ENCODE data around the gene MIGA2. TPM values are rescaled to one million over a fixed set of nuclear protein-coding genes. Genes with fewer than 3 reads are reported as not detected.
"Not testable (repeated sequence)": the region's sequence is repeated elsewhere in the genome, so short reads cannot be mapped to it uniquely, and the experiment has no call there.

Gene MIGA2, protein sequence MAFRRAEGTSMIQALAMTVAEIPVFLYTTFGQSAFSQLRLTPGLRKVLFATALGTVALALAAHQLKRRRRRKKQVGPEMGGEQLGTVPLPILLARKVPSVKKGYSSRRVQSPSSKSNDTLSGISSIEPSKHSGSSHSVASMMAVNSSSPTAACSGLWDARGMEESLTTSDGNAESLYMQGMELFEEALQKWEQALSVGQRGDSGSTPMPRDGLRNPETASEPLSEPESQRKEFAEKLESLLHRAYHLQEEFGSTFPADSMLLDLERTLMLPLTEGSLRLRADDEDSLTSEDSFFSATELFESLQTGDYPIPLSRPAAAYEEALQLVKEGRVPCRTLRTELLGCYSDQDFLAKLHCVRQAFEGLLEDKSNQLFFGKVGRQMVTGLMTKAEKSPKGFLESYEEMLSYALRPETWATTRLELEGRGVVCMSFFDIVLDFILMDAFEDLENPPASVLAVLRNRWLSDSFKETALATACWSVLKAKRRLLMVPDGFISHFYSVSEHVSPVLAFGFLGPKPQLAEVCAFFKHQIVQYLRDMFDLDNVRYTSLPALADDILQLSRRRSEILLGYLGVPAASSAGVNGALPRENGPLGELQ
- total RNA-seq = 58.2 TPM

DNA sequence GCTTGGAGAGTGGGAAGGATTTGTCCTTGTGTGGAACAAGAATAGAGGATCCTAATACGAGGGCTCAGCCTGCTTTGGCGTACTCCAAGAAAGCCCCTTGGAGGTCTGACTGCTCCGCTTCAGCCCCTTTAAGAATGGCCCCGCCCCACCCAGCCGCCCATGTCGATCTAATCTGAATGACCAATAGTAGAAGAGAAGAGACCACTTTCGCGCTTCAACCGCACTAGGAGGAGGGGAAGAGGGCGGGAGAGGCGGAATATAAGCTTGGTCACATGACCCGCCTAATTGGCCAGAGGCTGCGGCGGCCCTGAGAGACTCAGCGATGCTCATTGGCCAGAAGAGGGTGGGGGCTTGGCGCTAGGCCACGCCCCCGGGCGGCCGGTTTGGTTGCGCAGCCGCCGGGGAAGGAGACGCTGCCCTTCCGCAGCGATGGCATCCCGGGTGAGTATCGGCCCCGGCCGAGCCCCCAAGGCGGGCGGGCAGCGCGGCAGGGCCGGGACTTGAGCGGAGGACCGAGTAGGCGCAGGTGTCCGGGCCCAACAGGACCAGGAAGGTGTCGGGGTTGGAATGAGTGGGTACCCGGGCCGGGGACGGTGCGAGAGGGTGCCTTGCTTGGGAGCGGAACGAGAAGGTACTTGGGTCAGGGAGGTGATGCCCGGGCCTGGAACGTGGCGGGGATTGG, at the start of gene MIGA2:
Gene MIGA2 (plus strand): TSS at position 386 of the 682 bp plus-strand sequence. CDS start 3,969 bp downstream, outside the sequence.
- peak; percentile 98 for DNase-seq (ENCODE audit: low spot score)

DNA sequence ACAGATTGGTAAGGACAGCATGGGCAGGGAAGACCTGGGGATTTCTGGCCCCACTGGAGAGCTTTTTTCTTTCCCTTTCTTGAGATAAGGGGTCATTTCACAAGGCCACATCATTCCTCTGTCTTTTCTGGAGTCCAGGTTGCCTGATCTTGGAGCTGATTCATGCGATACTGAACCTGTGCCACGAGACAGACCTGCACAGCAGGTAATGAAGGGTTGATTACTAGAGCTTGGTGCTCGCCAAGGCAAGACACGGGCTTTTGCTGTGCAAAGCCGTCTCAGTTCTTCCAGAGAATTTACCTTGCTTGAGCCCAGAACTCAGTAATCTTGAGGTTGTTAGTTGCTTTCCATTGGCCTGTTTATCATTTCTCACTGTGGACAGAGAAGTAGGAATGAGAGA, 49.8 kb upstream of the MIGA2 start:
- DNase-seq (ENCODE audit: low spot score) = no peak

DNA sequence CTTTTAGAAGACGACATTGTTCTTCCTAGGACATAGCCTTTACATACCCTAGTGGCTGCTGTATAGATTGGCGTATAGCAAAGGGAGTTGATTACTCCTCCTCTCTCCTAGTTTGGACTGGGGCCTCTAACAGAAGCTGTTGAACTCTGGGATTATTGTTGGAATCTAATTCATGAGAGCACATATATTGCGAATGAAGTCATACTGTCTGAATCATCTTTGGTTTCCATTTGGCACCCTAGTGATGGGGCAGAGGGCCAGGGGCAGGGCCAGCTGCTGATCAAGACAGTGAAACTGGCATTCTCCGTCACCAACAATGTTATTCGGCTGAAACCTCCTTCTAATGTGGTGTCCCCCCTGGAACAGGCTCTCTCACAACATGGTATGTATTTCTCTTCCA, 48.6 kb upstream of the MIGA2 start:
- no peak for DNase-seq (ENCODE audit: low spot score)

DNA sequence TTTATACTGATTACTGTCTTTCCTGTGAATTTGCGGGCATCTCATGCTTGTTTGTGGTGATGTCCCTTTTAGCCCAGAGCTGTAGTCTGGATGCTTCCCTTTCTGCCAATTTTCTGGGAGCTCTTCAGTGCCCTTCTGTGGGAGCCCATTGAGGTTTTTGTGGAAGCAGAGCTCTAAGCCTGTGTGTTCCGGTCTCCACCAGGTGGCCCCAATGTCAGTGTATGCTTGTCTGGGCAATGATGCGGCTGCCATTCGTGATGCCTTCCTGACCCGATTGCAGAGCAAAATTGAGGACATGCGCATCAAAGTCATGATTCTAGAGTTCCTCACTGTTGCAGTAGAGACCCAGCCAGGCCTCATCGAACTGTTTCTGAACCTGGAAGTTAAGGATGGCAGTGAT, 43.4 kb upstream of the MIGA2 start:
- DNase-seq (ENCODE audit: low spot score) = no peak

DNA sequence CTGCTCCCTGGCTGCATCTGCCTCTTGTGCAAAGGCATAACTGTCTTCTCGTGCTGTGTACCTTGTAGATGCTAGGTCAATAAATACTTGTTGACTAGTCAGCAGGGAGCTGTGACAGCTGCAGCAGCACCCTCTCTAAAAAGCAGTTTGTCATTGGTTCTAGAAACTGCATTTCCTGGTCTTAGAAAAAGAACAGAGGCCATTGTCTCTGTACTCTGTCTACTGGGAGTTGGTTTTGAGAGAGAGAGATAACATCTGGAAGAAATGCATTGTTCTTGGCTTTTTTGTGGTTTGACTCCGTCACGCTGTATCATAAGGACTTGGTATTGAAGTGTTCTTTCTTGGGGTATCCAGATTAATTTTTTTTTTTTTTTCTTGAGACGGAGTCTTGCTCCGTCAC, 40.6 kb upstream of the MIGA2 start:
- no peak for DNase-seq (ENCODE audit: low spot score)

DNA sequence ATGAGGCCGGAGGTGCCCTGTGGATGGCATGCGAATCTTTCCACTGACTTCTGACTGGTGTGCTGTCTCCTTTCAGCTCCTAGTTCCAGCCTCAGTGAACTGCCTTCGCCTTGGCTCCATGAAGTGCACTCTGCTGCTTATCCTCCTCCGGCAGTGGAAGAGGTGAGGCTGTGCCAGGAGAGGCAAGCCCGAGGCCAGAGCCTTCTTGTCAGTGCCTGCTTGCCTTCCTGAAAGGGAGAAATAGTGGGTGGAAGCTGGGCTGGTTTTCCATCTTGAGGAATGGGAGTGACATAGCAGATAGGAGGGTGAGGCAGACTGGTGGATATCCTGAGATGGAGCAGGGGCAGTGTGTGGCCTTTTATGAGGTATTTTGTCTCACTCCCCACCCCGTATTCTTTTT, 38.0 kb upstream of the MIGA2 start:
- no peak for DNase-seq (ENCODE audit: low spot score)

DNA sequence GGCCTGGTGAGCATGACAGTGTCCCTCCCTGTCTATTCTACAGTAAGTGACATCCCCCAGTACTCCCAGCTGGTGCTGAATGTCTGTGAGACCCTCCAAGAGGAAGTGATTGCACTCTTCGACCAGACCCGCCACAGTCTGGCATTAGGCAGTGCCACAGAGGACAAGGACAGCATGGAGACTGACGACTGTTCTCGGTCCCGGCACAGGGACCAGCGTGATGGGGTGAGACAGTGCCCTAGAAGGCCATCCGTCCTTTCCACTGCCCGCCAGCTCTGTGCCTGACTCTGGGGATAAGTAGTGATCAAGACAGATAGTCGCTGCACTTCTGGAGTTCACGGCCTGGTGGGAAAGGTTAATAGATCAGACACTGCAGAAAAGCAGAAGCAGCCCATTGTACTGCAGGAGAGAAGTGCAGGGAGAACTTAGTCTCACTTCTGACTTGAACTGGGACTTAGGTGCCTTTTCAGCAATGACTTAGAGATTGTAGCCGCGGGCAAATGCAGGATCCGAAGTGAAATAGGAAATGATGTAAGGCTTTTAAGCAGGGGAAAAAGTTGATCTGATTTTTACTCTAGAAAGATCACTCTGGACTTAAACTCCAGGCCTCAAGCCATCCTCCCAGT, 36.7 kb upstream of the MIGA2 start:
- DNase-seq (ENCODE audit: low spot score) = no peak

DNA sequence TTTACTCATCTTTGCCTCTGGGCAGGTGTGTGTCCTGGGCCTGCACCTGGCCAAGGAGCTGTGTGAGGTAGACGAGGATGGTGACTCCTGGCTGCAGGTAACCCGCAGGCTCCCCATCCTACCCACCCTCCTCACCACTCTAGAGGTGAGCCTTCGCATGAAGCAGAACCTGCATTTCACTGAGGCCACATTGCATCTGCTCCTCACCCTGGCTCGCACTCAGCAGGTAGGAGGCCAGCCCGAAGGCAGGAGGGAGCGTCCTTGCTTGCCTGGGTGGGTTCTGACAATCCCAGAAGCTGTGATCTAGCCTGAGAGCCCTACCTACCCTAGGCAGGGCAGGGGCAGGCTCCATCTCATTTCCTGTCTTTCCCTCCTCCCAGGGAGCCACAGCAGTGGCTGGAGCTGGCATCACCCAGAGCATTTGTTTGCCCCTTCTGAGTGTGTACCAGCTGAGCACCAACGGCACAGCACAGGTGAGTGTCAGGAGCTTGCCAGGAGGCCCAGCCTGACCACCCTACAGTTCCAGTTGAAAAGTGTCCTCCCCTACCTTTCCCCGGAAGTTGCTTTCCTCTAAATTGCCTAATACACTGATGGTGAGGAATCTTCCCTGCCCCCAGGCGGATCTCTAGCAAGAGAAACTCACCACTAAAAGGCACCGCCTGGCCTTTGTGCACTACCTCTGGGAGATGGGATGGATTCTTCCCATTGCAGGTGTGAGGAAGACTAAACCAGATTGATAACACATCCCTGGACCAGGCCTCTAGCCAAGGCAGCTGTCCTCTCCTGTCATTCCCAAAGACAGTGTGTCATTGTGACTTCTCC, 34.7 kb upstream of the MIGA2 start:
- no peak for DNase-seq (ENCODE audit: low spot score)

DNA sequence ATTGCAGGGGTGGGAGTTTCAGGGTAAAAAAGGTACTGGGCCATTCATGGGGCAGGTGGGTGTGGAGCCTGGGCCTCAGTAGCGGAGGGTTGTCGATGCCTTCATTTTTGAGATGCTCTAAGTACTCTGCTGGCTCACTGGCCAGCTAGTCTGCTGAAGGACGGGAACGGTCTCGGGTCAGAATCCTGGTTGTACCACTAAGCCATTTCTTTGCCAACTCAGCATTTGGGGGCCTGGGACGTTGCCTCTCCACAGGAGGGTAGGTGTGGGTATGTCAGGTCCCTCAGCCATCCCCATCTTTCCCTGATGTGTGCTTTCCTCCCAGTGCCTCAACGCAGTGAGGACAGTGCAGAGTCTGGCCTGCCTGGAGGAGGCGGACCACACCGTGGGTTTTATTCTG, 33.4 kb upstream of the MIGA2 start:
- no peak for DNase-seq (ENCODE audit: low spot score)

DNA sequence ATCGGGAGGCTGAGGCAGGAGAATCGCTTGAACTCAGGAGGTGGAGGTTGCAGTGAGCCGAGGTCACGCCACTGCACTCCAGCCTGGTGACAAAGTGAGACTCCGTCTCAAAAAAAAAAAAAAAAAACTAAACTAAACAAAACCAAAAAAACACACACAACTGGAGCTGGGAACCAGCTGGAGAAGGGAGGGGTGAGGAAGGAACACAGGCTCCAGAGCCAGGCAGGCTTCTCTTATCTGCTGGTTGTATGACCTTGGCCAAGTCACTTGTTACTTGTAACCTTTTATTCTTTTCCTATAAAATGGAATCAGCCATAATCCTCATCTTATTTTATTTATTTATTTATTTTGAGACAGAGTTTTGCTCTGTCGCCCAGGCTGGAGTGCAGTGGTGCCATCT, 32.3 kb upstream of the MIGA2 start:
- not testable (repeated sequence) for DNase-seq (ENCODE audit: low spot score)

DNA sequence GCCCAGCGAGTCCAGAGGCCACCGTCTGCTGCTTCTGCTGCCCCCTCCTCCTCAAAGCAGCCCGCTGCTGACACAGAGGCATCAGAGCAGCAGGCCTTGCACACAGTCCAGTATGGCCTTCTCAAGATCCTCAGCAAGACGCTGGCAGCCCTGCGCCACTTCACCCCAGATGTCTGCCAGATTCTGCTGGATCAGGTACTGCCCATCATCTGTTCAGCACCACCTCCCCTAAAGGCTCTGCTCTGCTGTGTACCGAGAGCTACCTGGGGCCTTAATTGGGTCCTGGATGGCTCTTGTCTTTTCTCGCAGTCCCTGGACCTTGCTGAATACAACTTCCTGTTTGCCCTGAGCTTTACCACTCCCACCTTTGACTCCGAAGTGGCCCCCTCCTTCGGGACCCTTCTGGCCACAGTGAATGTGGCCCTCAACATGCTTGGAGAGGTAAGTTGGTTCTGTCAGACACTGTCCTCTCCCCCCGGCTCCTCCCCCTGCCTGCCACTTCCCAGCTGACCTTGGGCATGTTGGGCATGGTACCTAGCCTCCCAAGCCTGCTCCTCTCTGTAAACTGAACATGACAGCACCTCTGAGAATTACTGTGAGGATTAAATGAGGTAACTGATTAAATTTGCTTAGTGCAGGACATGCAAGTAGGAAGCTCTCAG, 31.0 kb upstream of the MIGA2 start:
- no peak for DNase-seq (ENCODE audit: low spot score)

DNA sequence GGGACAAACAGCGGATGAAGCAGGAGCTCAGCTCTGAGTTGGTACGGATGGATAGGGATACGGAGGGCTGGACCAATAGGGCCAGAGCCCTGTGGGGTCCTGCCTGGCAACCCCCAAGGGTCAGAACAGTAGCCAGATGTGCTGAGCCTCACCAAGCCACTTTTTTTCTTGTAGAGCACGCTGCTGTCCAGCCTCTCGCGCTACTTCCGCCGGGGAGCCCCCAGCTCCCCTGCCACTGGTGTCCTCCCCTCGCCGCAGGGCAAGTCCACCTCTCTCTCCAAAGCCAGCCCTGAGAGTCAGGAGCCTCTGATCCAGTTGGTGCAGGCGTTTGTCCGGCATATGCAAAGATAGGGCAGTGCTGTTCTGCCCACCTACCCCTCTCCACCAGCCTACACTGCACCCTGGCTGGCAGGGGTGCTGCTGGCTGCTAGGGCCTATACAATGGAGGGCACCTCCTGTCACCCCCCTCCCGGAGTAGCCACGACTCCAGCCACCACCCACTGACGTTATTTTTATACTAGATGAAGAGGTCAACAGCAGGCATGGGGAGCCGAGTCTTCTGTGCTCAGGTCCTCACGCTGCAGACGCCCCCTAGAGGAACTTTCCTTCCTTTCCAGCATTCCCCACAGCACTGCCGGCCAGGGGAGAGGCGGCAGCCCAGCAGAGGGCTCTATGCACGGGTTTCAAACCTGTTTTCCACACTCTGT, 29.9 kb upstream of the MIGA2 start:
- peak; percentile 76 for DNase-seq (ENCODE audit: low spot score)

DNA sequence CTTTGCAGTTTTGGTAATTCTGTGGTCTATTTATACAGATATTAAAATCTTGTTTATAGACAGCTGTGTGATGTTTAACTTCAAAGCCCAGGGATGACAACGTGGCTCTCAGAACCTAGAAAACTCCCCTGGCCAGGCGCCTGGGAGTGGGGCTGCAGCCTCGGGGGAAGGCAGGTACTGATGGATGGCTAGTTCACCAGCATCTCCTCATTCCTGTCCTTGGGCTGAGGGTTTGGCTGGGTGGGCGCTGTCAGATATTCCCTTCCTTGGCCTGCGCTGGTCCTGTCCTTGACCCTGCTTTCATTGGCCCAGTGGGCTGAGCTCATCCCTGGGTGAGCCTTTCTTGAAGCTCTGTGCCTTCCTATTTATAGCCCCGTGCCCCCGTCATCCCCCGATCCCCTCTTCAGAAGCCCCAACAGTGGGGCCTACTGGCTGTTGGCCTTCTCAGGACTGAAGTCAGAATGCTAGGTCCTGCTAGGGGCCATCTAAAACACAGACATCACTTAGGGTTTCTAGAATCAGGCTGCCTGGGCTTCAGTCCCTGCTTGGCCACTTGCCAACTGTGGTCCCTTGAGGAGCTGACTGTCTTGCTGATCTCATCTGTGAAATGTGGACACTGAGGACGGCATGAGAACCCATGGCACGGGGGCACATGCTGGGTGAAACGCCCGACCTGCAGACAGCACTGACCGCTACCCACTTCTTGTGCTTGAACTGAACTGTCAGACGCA, 29.2 kb upstream of the MIGA2 start:
- DNase-seq (ENCODE audit: low spot score) = no peak

DNA sequence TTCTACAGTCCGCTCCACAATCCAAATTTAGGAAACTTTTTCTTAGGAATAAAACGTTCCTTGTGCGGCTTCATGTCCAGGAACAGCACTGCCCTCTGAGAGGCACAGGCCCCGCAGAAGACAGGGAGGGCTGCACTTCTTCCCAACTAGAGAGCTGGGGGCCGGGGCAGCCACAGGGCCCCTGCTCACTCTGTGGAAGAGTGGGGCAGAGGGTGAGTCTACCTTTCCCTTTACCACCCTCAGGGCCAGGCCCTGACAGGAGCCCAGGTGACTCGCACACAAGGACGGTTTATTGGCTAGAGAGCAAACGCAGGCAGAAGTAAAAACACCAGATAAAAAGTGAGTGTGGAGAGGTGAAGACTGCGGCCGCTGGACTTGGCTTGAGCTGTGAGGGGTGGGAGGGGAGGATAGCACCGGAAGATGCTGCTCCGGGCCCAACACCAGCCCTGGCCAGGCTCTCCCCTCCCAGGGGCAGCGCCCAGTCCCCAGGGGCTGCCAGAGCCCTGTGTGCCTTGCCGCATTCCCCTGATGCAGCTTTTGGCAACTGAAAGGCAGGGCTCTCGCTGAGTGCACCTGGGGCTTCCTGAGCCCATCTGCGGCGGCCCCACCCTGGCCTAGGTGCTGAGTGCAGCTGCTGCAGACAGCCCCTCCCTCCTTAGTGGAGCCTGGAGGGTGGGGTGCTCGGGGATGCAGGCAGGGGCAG, 28.5 kb upstream of the MIGA2 start:
- no peak for DNase-seq (ENCODE audit: low spot score)

DNA sequence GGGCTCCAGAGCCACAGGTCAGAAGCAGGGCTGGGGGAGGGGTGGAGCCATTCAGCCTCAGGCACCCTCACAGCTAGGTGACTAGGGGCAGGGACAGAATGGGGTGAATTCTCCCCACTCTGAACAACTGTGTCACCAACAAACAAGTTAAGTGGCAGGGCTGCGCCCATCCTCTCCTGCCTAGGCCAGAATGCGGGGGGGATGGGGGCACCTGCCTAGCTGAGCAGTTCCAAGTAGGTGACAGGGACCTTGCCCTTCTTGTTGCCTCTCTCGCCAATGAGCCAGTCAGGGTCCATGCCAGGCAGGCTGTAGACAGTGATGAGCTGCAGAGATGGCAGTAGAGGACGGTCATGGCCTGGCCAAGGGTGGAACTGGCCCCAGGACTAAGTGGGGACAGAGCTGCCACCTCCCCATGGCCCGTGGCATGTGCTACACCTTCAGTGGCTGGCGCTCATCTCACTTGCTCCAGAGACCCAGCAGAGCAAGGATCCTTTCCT, 27.9 kb upstream of the MIGA2 start:
- DNase-seq (ENCODE audit: low spot score) = no peak

DNA sequence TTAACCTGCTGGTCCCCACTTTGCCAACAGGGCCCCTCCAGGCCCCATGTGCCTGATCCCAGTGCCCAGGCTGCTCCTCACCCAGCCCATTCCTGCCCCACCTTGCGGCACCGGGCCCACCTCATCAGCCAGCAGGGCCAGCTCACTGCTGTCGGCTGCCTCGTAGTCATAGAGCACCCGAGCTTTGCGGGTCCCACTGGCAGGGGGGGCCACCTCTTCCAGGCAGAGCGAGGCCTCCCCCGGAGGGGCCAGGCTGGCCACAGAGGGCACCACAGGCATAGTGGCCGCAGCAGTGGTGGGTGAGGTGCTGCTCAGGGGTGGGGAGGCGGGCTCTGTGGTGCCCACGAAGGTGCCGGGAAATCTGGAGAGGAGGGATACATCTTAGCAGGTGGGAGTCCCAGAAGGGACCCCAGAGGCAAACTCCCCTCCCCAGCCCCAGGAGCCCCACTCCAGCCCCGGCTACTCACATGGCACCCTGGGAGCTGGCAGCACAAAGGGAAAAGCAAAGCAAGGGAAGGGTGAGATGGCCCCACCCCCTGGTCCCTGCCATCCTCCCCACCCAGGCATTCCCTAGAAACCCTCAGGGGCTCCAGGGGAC, 27.3 kb upstream of the MIGA2 start:
- no peak for DNase-seq (ENCODE audit: low spot score)

DNA sequence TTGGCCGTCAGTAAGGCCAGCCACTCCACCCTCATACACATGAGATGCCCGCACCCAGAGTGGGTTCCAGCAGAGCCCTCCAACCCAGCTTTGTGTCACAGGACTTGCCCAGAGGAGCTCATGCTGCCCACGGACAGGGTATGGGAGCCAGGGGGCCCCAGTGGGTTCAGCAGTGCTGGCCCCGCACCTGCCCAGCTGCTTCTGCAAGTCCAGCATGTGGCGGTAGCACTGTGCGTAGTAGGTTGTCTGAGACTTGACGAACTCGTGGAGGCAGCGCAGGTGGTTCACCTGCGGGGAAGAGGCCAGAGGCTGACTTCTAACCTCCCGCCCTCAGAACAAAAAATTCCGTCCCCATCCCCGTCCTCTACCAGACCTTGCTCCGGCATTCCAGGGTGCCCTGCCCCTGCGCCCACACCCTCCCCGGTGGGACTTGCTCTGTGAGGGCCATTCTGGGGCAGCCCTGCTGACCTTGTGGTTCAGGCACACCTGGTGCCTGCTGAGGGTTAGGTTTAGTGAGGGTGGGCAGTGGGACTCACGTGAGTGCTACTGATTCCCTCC, 26.8 kb upstream of the MIGA2 start:
- no peak for DNase-seq (ENCODE audit: low spot score)

All from ureter (tissue), 1 donor.